ENCODE results near the gene TUT7. TPM values are rescaled to one million over a fixed set of nuclear protein-coding genes. Genes with fewer than 3 reads are reported as not detected.

Gene TUT7
- polyA plus RNA-seq, 1 donor: 24.7 TPM

DNA sequence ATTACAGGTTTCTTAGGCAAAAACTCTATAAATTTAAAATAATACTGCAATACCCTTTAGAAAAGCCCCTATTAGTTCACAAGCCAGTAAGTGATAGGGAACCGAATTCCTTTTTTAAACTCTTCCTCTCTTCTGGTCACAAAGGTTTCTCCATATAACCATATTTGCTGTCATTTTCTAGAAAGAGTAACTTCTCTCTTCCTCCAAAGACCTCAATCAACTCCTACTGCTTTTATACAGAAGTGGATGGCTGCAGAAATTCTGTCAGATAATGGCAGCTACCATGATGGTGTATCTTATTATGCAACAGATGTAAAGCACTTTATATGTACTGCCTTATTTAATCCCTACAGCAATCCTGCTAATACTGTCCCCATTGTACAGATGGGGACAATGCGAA, 6.2 kb downstream of the TUT7 start:
- WGBS (ENCODE audit: insufficient coverage, low lambda C conversion rate): no CpG with 5 or more reads among the region's 2 CpGs
- peaks cover 22% of the 10 kb centered on the region for H3K36me3 ChIP-seq (ENCODE audit: control insufficient read depth, insufficient read depth, low read length)
- DNase-seq: no peak
- no peak overlapping the region for H3K27ac ChIP-seq (ENCODE audit: low read length)
- H3K4me1 ChIP-seq (ENCODE audit: control insufficient read depth, insufficient read depth, low read length): no peaks in the 10 kb centered on the region
- no peak overlapping the region for H3K4me3 ChIP-seq (ENCODE audit: low read length)
- H3K27me3 ChIP-seq (ENCODE audit: control insufficient read depth, insufficient read depth, low read length): no peaks in the 10 kb centered on the region
- no peaks in the 10 kb centered on the region for H3K9me3 ChIP-seq (ENCODE audit: control insufficient read depth, low read depth, low read length)

DNA sequence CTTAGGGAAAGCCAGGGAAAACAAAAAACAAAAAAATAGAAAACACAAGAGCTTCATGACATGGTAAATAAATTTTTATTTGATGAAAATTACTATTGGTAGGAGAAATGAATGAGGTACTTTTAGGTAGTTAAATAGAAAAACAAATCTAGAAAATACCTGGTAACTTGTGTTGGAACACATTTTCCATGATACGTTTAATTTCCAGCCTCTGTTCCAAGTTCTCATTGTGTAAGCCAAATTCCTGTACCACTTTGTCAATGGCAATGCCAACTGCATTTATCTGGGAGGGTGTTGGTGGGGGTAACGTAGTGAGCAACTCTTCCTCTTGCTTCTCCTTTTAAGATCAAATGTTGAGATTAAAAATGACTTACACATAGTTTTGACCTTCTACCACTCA, 9.4 kb downstream of the TUT7 start:
- Histone ChIP-seq H3K27ac (ENCODE audit: low read length) (no peak overlapping the region), H3K4me3 (ENCODE audit: low read length) (no peak overlapping the region), H3K27me3 (ENCODE audit: control insufficient read depth, insufficient read depth, low read length) (no peaks in the 10 kb centered on the region), H3K36me3 (ENCODE audit: control insufficient read depth, insufficient read depth, low read length) (peaks cover 36% of the 10 kb centered on the region), H3K4me1 (ENCODE audit: control insufficient read depth, insufficient read depth, low read length) (no peaks in the 10 kb centered on the region), H3K9me3 (ENCODE audit: control insufficient read depth, low read depth, low read length) (no peaks in the 10 kb centered on the region)
- no peak for DNase-seq
- WGBS (ENCODE audit: insufficient coverage, low lambda C conversion rate): 100% methylated on average over 1 of the region's 2 CpGs

- H3K27ac ChIP-seq (ENCODE audit: low read length): no peak overlapping the region
- no CpG with 5 or more reads among the region's 3 CpGs for WGBS (ENCODE audit: insufficient coverage, low lambda C conversion rate)
- H3K4me3 ChIP-seq (ENCODE audit: low read length): no peak overlapping the region
- no peaks in the 10 kb centered on the region for H3K4me1 ChIP-seq (ENCODE audit: control insufficient read depth, insufficient read depth, low read length)
- H3K9me3 ChIP-seq (ENCODE audit: control insufficient read depth, low read depth, low read length): no peaks in the 10 kb centered on the region
- H3K27me3 ChIP-seq (ENCODE audit: control insufficient read depth, insufficient read depth, low read length): no peaks in the 10 kb centered on the region
- peaks cover 54% of the 10 kb centered on the region for H3K36me3 ChIP-seq (ENCODE audit: control insufficient read depth, insufficient read depth, low read length)
- DNase-seq: no peak
These were observed 11.9 kb downstream of the TUT7 start for GRCh38 chr9:86342269-86342668.

GRCh38 chr9:86341007-86341491, 13.2 kb downstream of the TUT7 start:
- no peak overlapping the region for H3K4me3 ChIP-seq (ENCODE audit: low read length)
- peaks cover 55% of the 10 kb centered on the region for H3K36me3 ChIP-seq (ENCODE audit: control insufficient read depth, insufficient read depth, low read length)
- no peak overlapping the region for H3K27ac ChIP-seq (ENCODE audit: low read length)
- WGBS (ENCODE audit: insufficient coverage, low lambda C conversion rate): 85% methylated on average over 2 of the region's 3 CpGs
- H3K27me3 ChIP-seq (ENCODE audit: control insufficient read depth, insufficient read depth, low read length): no peaks in the 10 kb centered on the region
- no peak for DNase-seq
- H3K9me3 ChIP-seq (ENCODE audit: control insufficient read depth, low read depth, low read length): no peaks in the 10 kb centered on the region
- H3K4me1 ChIP-seq (ENCODE audit: control insufficient read depth, insufficient read depth, low read length): no peaks in the 10 kb centered on the region

GRCh38 chr9:86340356-86341006, 13.7 kb downstream of the TUT7 start:
- Histone ChIP-seq H3K4me1 (ENCODE audit: control insufficient read depth, insufficient read depth, low read length) (no peaks in the 10 kb centered on the region), H3K36me3 (ENCODE audit: control insufficient read depth, insufficient read depth, low read length) (peaks cover 54% of the 10 kb centered on the region), H3K27me3 (ENCODE audit: control insufficient read depth, insufficient read depth, low read length) (no peaks in the 10 kb centered on the region), H3K9me3 (ENCODE audit: control insufficient read depth, low read depth, low read length) (no peaks in the 10 kb centered on the region), H3K27ac (ENCODE audit: low read length) (no peak overlapping the region), H3K4me3 (ENCODE audit: low read length) (no peak overlapping the region)
- 43% methylated on average over 1 of the region's 1 CpG for WGBS (ENCODE audit: insufficient coverage, low lambda C conversion rate)
- DNase-seq: no peak

DNA sequence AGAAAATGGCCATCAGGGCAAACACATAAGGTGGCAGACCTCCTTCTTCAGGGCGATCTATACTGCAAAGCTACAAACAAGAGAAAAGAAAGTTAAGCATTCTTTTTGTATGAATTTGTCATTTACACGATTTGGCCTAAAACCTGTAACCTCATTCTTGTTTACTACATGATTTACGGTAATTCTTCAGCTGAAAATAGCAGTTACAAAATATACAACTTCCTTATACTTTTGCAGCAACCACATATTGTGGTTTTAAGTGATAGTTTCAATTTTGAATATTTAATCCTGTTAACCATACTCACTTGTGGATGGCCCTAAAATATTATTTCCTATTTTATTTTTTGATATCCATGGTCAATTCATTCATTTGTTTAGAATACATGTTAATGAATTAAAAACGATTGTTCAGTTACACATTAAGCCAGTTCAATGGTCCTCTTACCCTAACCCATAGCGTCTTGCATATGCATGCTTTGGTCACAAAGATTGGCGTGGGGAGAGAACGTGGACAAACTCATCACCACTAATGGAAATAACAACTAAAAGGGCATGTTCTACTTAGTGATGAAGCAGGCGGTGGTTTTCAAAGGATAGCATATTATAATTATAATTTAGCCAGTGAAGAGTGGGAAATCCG, 16.6 kb downstream of the TUT7 start:
- no peak overlapping the region for H3K4me3 ChIP-seq (ENCODE audit: low read length)
- 100% methylated on average over 3 of the region's 9 CpGs for WGBS (ENCODE audit: insufficient coverage, low lambda C conversion rate)
- no peak overlapping the region for H3K27ac ChIP-seq (ENCODE audit: low read length)
- H3K36me3 ChIP-seq (ENCODE audit: control insufficient read depth, insufficient read depth, low read length): peaks cover 67% of the 10 kb centered on the region
- H3K9me3 ChIP-seq (ENCODE audit: control insufficient read depth, low read depth, low read length): no peaks in the 10 kb centered on the region
- no peaks in the 10 kb centered on the region for H3K27me3 ChIP-seq (ENCODE audit: control insufficient read depth, insufficient read depth, low read length)
- DNase-seq: no peak
- no peaks in the 10 kb centered on the region for H3K4me1 ChIP-seq (ENCODE audit: control insufficient read depth, insufficient read depth, low read length)

DNA sequence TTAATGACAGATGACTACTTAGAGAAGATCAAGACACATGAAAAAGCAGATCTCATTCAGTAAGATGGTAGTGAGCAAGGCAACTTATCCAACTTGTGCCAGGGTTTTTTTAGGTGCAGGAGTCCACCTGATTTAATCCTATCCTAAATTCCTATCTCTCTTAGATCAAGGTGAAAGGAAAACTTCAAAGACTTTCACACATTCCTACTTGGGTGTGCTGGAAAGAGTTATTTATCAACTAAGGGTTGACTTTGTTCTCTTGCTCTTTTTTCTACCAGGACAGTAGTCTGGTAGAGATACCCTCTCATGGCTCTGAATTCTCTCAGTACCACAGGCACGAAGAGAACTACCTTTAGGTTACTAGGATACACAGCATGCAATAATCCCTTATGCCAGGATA, 18.2 kb downstream of the TUT7 start:
- Histone ChIP-seq H3K4me3 (ENCODE audit: low read length) (no peak overlapping the region), H3K27me3 (ENCODE audit: control insufficient read depth, insufficient read depth, low read length) (no peaks in the 10 kb centered on the region), H3K27ac (ENCODE audit: low read length) (no peak overlapping the region), H3K4me1 (ENCODE audit: control insufficient read depth, insufficient read depth, low read length) (no peaks in the 10 kb centered on the region), H3K36me3 (ENCODE audit: control insufficient read depth, insufficient read depth, low read length) (peaks cover 57% of the 10 kb centered on the region), H3K9me3 (ENCODE audit: control insufficient read depth, low read depth, low read length) (no peaks in the 10 kb centered on the region)
- peak in 1 of 2 donors; percentile 14 for DNase-seq
- WGBS (ENCODE audit: insufficient coverage, low lambda C conversion rate): no CpG with 5 or more reads among the region's 1 CpG

DNA sequence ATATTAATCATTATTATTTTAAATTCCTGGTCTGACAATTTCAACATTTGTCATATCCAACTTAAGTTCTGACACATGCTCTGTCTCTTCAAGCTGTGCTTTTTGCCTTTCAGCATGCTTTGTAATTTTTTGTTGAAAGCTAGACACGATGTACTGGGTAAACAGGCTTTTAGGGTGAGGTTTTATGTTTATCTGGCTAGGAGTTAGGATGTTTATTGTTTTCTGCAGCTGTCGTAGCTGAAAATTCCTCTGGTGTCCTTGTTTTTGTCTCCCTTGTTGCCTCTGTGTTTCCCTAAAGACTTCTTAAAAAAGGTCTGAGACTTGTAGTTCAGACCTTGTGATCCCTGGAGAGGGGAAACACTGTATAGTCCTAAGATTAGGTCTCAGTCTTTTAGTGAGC, 20.6 kb downstream of the TUT7 start:
- peaks cover 54% of the 10 kb centered on the region for H3K36me3 ChIP-seq (ENCODE audit: control insufficient read depth, insufficient read depth, low read length)
- no peak overlapping the region for H3K27ac ChIP-seq (ENCODE audit: low read length)
- no peaks in the 10 kb centered on the region for H3K4me1 ChIP-seq (ENCODE audit: control insufficient read depth, insufficient read depth, low read length)
- no peak for DNase-seq
- no peak overlapping the region for H3K4me3 ChIP-seq (ENCODE audit: low read length)
- no CpG with 5 or more reads among the region's 2 CpGs for WGBS (ENCODE audit: insufficient coverage, low lambda C conversion rate)
- H3K27me3 ChIP-seq (ENCODE audit: control insufficient read depth, insufficient read depth, low read length): no peaks in the 10 kb centered on the region
- no peaks in the 10 kb centered on the region for H3K9me3 ChIP-seq (ENCODE audit: control insufficient read depth, low read depth, low read length)

- no peak overlapping the region for H3K27ac ChIP-seq (ENCODE audit: low read length)
- no peak for DNase-seq
These were observed 24.0 kb downstream of the TUT7 start for GRCh38 chr9:86330186-86330585.

GRCh38 chr9:86329649-86330048, 24.6 kb downstream of the TUT7 start:
- WGBS (ENCODE audit: insufficient coverage, low lambda C conversion rate): 80% methylated on average over 1 of the region's 1 CpG
- Histone ChIP-seq H3K9me3 (ENCODE audit: control insufficient read depth, low read depth, low read length) (no peaks in the 10 kb centered on the region), H3K27ac (ENCODE audit: low read length) (no peak overlapping the region), H3K36me3 (ENCODE audit: control insufficient read depth, insufficient read depth, low read length) (peaks cover 68% of the 10 kb centered on the region), H3K27me3 (ENCODE audit: control insufficient read depth, insufficient read depth, low read length) (no peaks in the 10 kb centered on the region), H3K4me3 (ENCODE audit: low read length) (no peak overlapping the region), H3K4me1 (ENCODE audit: control insufficient read depth, insufficient read depth, low read length) (no peaks in the 10 kb centered on the region)
- no peak for DNase-seq

More at GRCh38 chr9:86330186-86330585, 24.0 kb downstream of the TUT7 start:
- Histone ChIP-seq H3K4me3 (ENCODE audit: low read length) (no peak overlapping the region), H3K27me3 (ENCODE audit: control insufficient read depth, insufficient read depth, low read length) (no peaks in the 10 kb centered on the region), H3K9me3 (ENCODE audit: control insufficient read depth, low read depth, low read length) (no peaks in the 10 kb centered on the region), H3K36me3 (ENCODE audit: control insufficient read depth, insufficient read depth, low read length) (peaks cover 64% of the 10 kb centered on the region), H3K4me1 (ENCODE audit: control insufficient read depth, insufficient read depth, low read length) (no peaks in the 10 kb centered on the region)
- WGBS (ENCODE audit: insufficient coverage, low lambda C conversion rate): 100% methylated on average over 1 of the region's 5 CpGs

DNA sequence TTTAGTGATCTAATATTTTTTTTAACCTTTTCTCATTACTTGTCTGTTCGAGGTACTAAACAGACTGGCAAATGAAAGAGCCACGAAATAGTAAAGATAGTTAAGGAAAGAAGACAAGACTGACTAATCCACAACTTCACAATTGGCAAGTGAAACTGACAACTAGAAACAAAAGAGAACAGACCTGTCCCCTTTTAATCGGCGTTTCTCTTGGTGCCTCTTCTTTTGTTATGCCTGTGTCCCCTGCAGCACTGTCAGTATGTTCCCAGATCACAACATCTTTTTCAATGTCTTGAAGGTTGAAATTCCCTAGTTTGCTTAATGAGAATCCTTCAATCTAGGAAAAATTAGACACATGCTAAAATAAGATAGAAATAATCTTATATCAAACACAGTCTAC, 26.1 kb downstream of the TUT7 start:
- no peaks in the 10 kb centered on the region for H3K27me3 ChIP-seq (ENCODE audit: control insufficient read depth, insufficient read depth, low read length)
- no peak for DNase-seq
- H3K9me3 ChIP-seq (ENCODE audit: control insufficient read depth, low read depth, low read length): no peaks in the 10 kb centered on the region
- no peaks in the 10 kb centered on the region for H3K4me1 ChIP-seq (ENCODE audit: control insufficient read depth, insufficient read depth, low read length)
- WGBS (ENCODE audit: insufficient coverage, low lambda C conversion rate): 80% methylated on average over 2 of the region's 4 CpGs
- H3K36me3 ChIP-seq (ENCODE audit: control insufficient read depth, insufficient read depth, low read length): peaks cover 69% of the 10 kb centered on the region
- H3K4me3 ChIP-seq (ENCODE audit: low read length): no peak overlapping the region
- no peak overlapping the region for H3K27ac ChIP-seq (ENCODE audit: low read length)
